Osteocyte (in vitro differentiated cells): ENCODE measurements around the gene OPALIN. TPM values are rescaled to one million over a fixed set of nuclear protein-coding genes. Genes with fewer than 3 reads are reported as not detected.
"Not testable (repeated sequence)": the region's sequence is repeated elsewhere in the genome, so short reads cannot be mapped to it uniquely, and the experiment has no call there.

Experiments used
- DNase-seq: peaks from one replicate; pipeline ENCODE4 v3.0.0; 2021; ENCODE audit warnings: mixed read lengths; ENCODE audit not compliant: unreplicated experiment; ENCODE audit errors: extremely low spot score
- H3K27ac Mint-ChIP-seq: one replicate; pipeline ENCODE4 v1.8.0; 2021; ENCODE audit warnings: mild to moderate bottlenecking, mixed read lengths; ENCODE audit not compliant: unreplicated experiment
- H3K27me3 Mint-ChIP-seq: one replicate; pipeline ENCODE4 v1.8.0; 2021; ENCODE audit warnings: mixed read lengths; ENCODE audit not compliant: unreplicated experiment
- H3K36me3 Mint-ChIP-seq: one replicate; pipeline ENCODE4 v1.8.0; 2021; ENCODE audit warnings: mixed read lengths; ENCODE audit not compliant: unreplicated experiment
- H3K4me1 Mint-ChIP-seq: one replicate; pipeline ENCODE4 v1.8.0; 2021; ENCODE audit warnings: mixed read lengths; ENCODE audit not compliant: unreplicated experiment
- H3K4me3 Mint-ChIP-seq: one replicate; pipeline ENCODE4 v1.8.0; 2021; ENCODE audit warnings: mild to moderate bottlenecking, moderate library complexity, mixed read lengths; ENCODE audit not compliant: unreplicated experiment
- H3K9me3 Mint-ChIP-seq: one replicate; pipeline ENCODE4 v1.8.0; 2021; ENCODE audit warnings: mixed read lengths; ENCODE audit not compliant: unreplicated experiment
- total RNA-seq: library from RNA; stranded (reverse); gene quantifications from 2 replicates; pipeline ENCODE4 v1.2.1, GENCODE V29; 2021
- TF ChIP-seq, protein P1 (sequence below): fragments of 200-600 bp; sonication (generic); IDR thresholded peaks from 2 replicates; pipeline ENCODE4 v1.5.0; 2021; ENCODE audit warnings: antibody characterized with exemption, mild to moderate bottlenecking, moderate library complexity

The OPALIN gene
- total RNA-seq, 1 donor from 2014 or later: not detected

DNA sequence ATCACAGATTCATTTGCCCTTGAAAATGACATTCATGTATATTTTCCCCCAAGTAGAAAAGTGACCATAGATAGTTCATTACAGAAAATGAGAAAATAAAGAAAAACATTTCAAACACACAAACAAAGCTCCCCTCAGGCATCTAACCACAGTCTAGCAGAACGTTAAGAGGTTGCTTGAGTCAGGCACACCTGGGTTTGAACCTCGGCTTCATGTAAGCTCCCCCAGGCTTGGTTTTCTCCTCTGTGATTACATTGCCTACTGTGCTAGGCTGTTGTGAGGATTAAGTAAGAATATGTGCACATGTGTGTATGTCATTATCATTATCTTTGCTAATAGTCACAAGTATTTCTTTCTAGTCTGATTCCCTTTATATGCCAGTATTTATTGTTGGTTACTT lies 45.5 kb downstream of the OPALIN start:
- Mint-ChIP-seq H3K36me3 (no peaks in the 10 kb centered on the region), H3K4me3 (no peak overlapping the region), H3K27me3 (peaks cover 3% of the 10 kb centered on the region), H3K27ac (no peak overlapping the region), H3K9me3 (no peaks in the 10 kb centered on the region), H3K4me1 (peaks cover 5% of the 10 kb centered on the region)
- TF ChIP-seq, protein P1, sequence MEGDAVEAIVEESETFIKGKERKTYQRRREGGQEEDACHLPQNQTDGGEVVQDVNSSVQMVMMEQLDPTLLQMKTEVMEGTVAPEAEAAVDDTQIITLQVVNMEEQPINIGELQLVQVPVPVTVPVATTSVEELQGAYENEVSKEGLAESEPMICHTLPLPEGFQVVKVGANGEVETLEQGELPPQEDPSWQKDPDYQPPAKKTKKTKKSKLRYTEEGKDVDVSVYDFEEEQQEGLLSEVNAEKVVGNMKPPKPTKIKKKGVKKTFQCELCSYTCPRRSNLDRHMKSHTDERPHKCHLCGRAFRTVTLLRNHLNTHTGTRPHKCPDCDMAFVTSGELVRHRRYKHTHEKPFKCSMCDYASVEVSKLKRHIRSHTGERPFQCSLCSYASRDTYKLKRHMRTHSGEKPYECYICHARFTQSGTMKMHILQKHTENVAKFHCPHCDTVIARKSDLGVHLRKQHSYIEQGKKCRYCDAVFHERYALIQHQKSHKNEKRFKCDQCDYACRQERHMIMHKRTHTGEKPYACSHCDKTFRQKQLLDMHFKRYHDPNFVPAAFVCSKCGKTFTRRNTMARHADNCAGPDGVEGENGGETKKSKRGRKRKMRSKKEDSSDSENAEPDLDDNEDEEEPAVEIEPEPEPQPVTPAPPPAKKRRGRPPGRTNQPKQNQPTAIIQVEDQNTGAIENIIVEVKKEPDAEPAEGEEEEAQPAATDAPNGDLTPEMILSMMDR: no peak
- DNase-seq: no peak

DNA sequence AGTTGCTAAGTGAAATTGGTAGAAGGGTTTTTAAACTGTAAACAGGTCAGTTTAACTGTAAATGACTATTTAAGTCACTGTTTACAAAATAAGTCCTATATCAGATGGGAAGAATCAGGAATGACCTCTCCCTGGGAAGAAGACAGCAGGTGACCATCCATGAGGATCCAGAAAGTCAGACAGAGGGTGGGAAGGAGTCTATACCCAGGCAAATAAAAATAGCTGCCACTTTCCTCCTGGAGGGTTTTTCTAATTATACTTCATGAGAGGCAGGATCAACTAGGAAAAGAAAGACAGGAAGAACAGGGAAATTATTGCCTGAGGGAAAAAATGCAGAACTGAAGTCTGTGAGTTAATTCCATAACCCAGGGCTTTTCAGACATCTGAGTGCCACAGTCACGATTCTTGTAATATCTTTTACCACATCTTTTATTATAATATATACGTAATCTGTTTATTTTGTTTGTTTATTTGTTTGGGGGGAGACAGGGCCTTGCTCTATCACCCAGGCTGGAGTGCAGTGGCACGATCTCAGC lies 47.6 kb downstream of the OPALIN start:
- H3K27me3 Mint-ChIP-seq: peaks cover 3% of the 10 kb centered on the region
- H3K9me3 Mint-ChIP-seq: no peaks in the 10 kb centered on the region
- peaks cover 5% of the 10 kb centered on the region for H3K4me1 Mint-ChIP-seq
- H3K4me3 Mint-ChIP-seq: no peak overlapping the region
- no peaks in the 10 kb centered on the region for H3K36me3 Mint-ChIP-seq
- no peak for DNase-seq
- H3K27ac Mint-ChIP-seq: no peak overlapping the region
- TF ChIP-seq, protein P1: no peak

DNA sequence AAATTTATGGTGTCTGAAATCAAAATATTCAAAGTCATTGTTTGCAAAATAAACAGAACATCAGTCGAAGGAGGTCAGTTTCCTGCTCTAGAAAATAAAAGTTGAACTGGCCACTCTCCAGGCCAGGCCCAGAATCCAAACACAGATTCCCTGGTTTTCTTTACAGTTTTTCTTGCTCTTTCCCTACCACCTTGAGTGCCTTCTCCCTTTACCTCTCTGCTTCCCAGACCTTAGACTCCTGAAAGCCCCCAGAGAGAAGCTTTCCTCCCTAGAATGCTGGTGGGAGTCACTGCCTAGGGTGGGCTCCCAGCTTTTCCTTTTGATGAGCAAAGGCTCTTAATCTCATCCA lies 48.5 kb downstream of the OPALIN start:
- no peaks in the 10 kb centered on the region for H3K9me3 Mint-ChIP-seq
- H3K27me3 Mint-ChIP-seq: peaks cover 3% of the 10 kb centered on the region
- TF ChIP-seq, protein P1: no peak
- no peak overlapping the region for H3K27ac Mint-ChIP-seq
- no peak overlapping the region for H3K4me3 Mint-ChIP-seq
- peaks cover 5% of the 10 kb centered on the region for H3K4me1 Mint-ChIP-seq
- H3K36me3 Mint-ChIP-seq: no peaks in the 10 kb centered on the region
- no peak for DNase-seq

DNA sequence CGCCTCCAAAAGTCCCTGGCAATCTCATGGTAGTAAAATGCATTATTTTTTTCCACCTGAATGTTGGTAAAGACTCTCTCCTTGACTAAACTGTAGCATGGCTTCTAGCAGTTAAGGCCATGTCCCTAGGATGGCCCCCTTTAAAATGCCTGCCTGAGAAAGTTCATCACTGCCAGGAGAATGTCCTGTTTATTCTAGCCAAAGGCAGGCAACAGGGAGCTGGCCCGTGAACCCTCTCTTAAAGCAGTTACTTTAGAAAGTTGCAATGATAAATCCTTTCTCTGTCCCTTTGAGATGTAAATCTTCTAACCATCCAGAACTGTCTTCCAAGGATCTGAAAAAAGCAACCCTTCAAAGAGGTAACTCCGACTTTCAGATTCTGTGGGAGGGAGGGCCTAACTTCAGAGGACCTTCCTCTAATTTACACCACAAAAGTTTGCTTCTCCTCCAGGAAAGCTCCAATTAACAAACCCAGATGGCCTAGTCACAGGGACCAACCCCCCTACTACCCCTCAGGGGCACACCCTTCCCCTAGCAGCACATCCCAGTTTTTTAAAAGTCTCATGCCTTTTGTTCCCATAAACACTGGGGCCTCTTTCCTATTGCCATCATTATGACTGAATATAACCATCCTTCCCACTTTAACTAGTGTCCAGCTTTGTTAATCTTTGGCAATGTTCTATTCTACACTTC lies 49.0 kb downstream of the OPALIN start:
- no peaks in the 10 kb centered on the region for H3K36me3 Mint-ChIP-seq
- no peak for DNase-seq
- H3K27ac Mint-ChIP-seq: no peak overlapping the region
- no peaks in the 10 kb centered on the region for H3K9me3 Mint-ChIP-seq
- H3K4me3 Mint-ChIP-seq: no peak overlapping the region
- TF ChIP-seq, protein P1: no peak
- peaks cover 5% of the 10 kb centered on the region for H3K4me1 Mint-ChIP-seq
- peaks cover 6% of the 10 kb centered on the region for H3K27me3 Mint-ChIP-seq

DNA sequence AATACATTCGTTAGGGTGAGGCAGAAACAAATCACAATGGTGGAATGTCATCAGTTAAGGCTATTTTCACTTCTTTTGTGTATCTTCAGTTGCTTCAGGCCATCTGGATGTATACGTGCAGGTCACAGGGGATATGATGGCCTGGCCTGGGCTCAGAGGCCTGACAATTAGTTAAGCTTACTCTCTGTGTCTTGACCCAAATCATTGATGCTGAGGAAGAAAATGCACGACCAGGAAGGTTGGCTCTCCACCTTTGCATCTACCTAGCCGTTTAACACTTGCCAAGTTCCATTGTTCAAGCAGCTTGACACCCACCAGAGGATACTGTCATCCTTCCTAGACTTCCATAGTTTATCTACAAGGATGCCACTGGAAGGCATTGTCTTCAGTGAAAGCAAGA lies 49.9 kb downstream of the OPALIN start:
- not testable (repeated sequence) for DNase-seq, H3K27ac Mint-ChIP-seq, H3K27me3 Mint-ChIP-seq, H3K4me3 Mint-ChIP-seq, H3K4me1 Mint-ChIP-seq, H3K36me3 Mint-ChIP-seq, H3K9me3 Mint-ChIP-seq
